Measurements from ENCODE around the gene SETD1B. TPM values are rescaled to one million over a fixed set of nuclear protein-coding genes. Genes with fewer than 3 reads are reported as not detected.
A peak's percentile ranks its signal among the peaks of the same experiment; 100 is the strongest.
"Not testable (repeated sequence)": the region's sequence is repeated elsewhere in the genome, so short reads cannot be mapped to it uniquely, and the experiment has no call there.

The SETD1B gene
- total RNA-seq = 5.3 TPM

GRCh38 chr12:121803861-121804416 lies at the start of gene SETD1B:
SETD1B (plus strand) TSS chr12:121804009; CDS start chr12:121804738, 729 bp downstream.
- DNase-seq = peak; percentile 23

GRCh38 chr12:121754836-121755235 lies 49.0 kb upstream of the SETD1B start:
- no peak for DNase-seq

- no peak for DNase-seq
These were observed 48.2 kb upstream of the SETD1B start for GRCh38 chr12:121755591-121755990.

GRCh38 chr12:121758536-121758935 lies 45.3 kb upstream of the SETD1B start:
- not testable (repeated sequence) for DNase-seq

GRCh38 chr12:121762269-121762668 lies 41.5 kb upstream of the SETD1B start:
- no peak for DNase-seq

- DNase-seq = no peak
These were observed 39.0 kb upstream of the SETD1B start for GRCh38 chr12:121764808-121765207.

GRCh38 chr12:121765573-121765972 lies 38.2 kb upstream of the SETD1B start:
- peak; percentile 30 for DNase-seq

GRCh38 chr12:121766290-121767039 lies 37.3 kb upstream of the SETD1B start:
- DNase-seq = no peak

- DNase-seq = peak; percentile 45
These were observed 36.2 kb upstream of the SETD1B start for GRCh38 chr12:121767525-121768016.

GRCh38 chr12:121769297-121769830 lies 34.4 kb upstream of the SETD1B start:
- DNase-seq = no peak

GRCh38 chr12:121769831-121770301 lies 33.9 kb upstream of the SETD1B start:
- DNase-seq = no peak

- DNase-seq = no peak
These were observed 33.4 kb upstream of the SETD1B start for GRCh38 chr12:121770388-121770787.

GRCh38 chr12:121770813-121771625 lies 32.8 kb upstream of the SETD1B start:
- DNase-seq = no peak

- no peak for DNase-seq
These were observed 30.6 kb upstream of the SETD1B start for GRCh38 chr12:121773011-121773777.

GRCh38 chr12:121774968-121775474 lies 28.8 kb upstream of the SETD1B start:
- no peak for DNase-seq

GRCh38 chr12:121775501-121775900 lies 28.3 kb upstream of the SETD1B start:
- no peak for DNase-seq

GRCh38 chr12:121776190-121777098 lies 27.4 kb upstream of the SETD1B start:
- no peak for DNase-seq

- DNase-seq = no peak
These were observed 25.0 kb upstream of the SETD1B start for GRCh38 chr12:121778567-121779421.

- DNase-seq = no peak
These were observed 24.4 kb upstream of the SETD1B start for GRCh38 chr12:121779422-121779895.

Data from skin of body (tissue), 2 donors.